HG02885 (cell line): ENCODE measurements around the gene GRK5.

Experiments
- ATAC-seq: cut with Tn5 transposase; IDR thresholded peaks from one replicate; pipeline ENCODE4 v1.9.1; 2021; ENCODE audit warnings: mild to moderate bottlenecking; ENCODE audit not compliant: unreplicated experiment, poor library complexity

The GRK5 gene

GRCh38 chr10:119393845-119394244 lies 186.5 kb downstream of the GRK5 start:
- no peak for ATAC-seq

GRCh38 chr10:119394657-119395279 lies 187.4 kb downstream of the GRK5 start:
- no peak for ATAC-seq

- ATAC-seq: no peak
These were observed 188.1 kb downstream of the GRK5 start for GRCh38 chr10:119395280-119396007.

GRCh38 chr10:119396008-119396708 lies 188.8 kb downstream of the GRK5 start:
- no peak for ATAC-seq

GRCh38 chr10:119396709-119397071 lies 189.3 kb downstream of the GRK5 start:
- no peak for ATAC-seq

GRCh38 chr10:119397416-119397815 lies 190.0 kb downstream of the GRK5 start:
- no peak for ATAC-seq

- no peak for ATAC-seq
These were observed 191.6 kb downstream of the GRK5 start for GRCh38 chr10:119398996-119399395.

GRCh38 chr10:119399466-119399865 lies 192.1 kb downstream of the GRK5 start:
- no peak for ATAC-seq

- ATAC-seq: no peak
These were observed 194.5 kb downstream of the GRK5 start for GRCh38 chr10:119401671-119402395.

GRCh38 chr10:119403921-119404320 lies 196.6 kb downstream of the GRK5 start:
- no peak for ATAC-seq

- no peak for ATAC-seq
These were observed 197.5 kb downstream of the GRK5 start for GRCh38 chr10:119404719-119405519.

GRCh38 chr10:119405520-119405807 lies 198.1 kb downstream of the GRK5 start:
- no peak for ATAC-seq

- no peak for ATAC-seq
These were observed 198.8 kb downstream of the GRK5 start for GRCh38 chr10:119406137-119406536.

GRCh38 chr10:119406601-119407253 lies 199.4 kb downstream of the GRK5 start:
- ATAC-seq: no peak

- no peak for ATAC-seq
These were observed 199.9 kb downstream of the GRK5 start for GRCh38 chr10:119407254-119407777.

GRCh38 chr10:119408072-119408471 lies 200.7 kb downstream of the GRK5 start:
- ATAC-seq: no peak

GRCh38 chr10:119408969-119409371 lies 201.6 kb downstream of the GRK5 start:
- ATAC-seq: no peak

GRCh38 chr10:119409385-119409784 lies 202.0 kb downstream of the GRK5 start:
- no peak for ATAC-seq

GRCh38 chr10:119409906-119410305 lies 202.5 kb downstream of the GRK5 start:
- ATAC-seq: no peak
